OCI-M2 (cell line): Measurements from ENCODE around the gene DLGAP3.
A peak's percentile ranks its signal among the peaks of the same experiment; 100 is the strongest.

Experiments used
- DNase-seq: peaks from one replicate; lab custom pipeline; 2025; ENCODE audit not compliant: unreplicated experiment; lab: John Stamatoyannopoulos, UW

Gene DLGAP3

GRCh38 chr1:34928699-34929496, 552 bp downstream of the DLGAP3 start:
- no peak for DNase-seq

- DNase-seq = no peak
Observed at GRCh38 chr1:34928066-34928696, 1.3 kb downstream of the DLGAP3 start.

GRCh38 chr1:34927316-34927715, 2.1 kb downstream of the DLGAP3 start:
- DNase-seq = no peak

GRCh38 chr1:34926894-34927293, 2.6 kb downstream of the DLGAP3 start:
- no peak for DNase-seq

- no peak for DNase-seq
Observed at GRCh38 chr1:34926156-34926555, 3.3 kb downstream of the DLGAP3 start.

- DNase-seq = no peak
Observed at GRCh38 chr1:34925730-34926129, 3.7 kb downstream of the DLGAP3 start.

GRCh38 chr1:34924759-34925555, 4.5 kb downstream of the DLGAP3 start:
- peak; percentile 9 for DNase-seq

- no peak for DNase-seq
Observed at GRCh38 chr1:34923490-34923889, 6.0 kb downstream of the DLGAP3 start.

GRCh38 chr1:34918977-34919561, 10.4 kb downstream of the DLGAP3 start:
- no peak for DNase-seq

- DNase-seq = no peak
Observed at GRCh38 chr1:34918386-34918976, 11.0 kb downstream of the DLGAP3 start.

- no peak for DNase-seq
Observed at GRCh38 chr1:34917017-34917416, 12.4 kb downstream of the DLGAP3 start.

GRCh38 chr1:34916104-34916503, 13.3 kb downstream of the DLGAP3 start:
- no peak for DNase-seq

GRCh38 chr1:34915521-34915920, 13.9 kb downstream of the DLGAP3 start:
- no peak for DNase-seq

GRCh38 chr1:34914958-34915357, 14.5 kb downstream of the DLGAP3 start:
- no peak for DNase-seq

GRCh38 chr1:34911465-34911864, 18.0 kb downstream of the DLGAP3 start:
- no peak for DNase-seq

GRCh38 chr1:34910425-34910824, 19.0 kb downstream of the DLGAP3 start:
- no peak for DNase-seq

GRCh38 chr1:34908369-34908768, 21.1 kb downstream of the DLGAP3 start:
- DNase-seq = no peak

- DNase-seq = no peak
Observed at GRCh38 chr1:34907487-34908090, 21.9 kb downstream of the DLGAP3 start.

- no peak for DNase-seq
Observed at GRCh38 chr1:34906756-34907155, 22.7 kb downstream of the DLGAP3 start.

- no peak for DNase-seq
Observed at GRCh38 chr1:34906222-34906621, 23.2 kb downstream of the DLGAP3 start.

GRCh38 chr1:34905098-34905459, 24.4 kb downstream of the DLGAP3 start:
- DNase-seq = no peak
